HG03575 (cell line): ENCODE results near the gene KCNJ11.
"Not testable (repeated sequence)": the region's sequence is repeated elsewhere in the genome, so short reads cannot be mapped to it uniquely, and the experiment has no call there.

Source experiments
- ATAC-seq: cut with Tn5 transposase; IDR thresholded peaks from one replicate; pipeline ENCODE4 v1.9.1; 2021; ENCODE audit not compliant: unreplicated experiment, insufficient number of reproducible peaks, low FRiP score; ENCODE audit errors: extremely low read depth

Gene KCNJ11

DNA sequence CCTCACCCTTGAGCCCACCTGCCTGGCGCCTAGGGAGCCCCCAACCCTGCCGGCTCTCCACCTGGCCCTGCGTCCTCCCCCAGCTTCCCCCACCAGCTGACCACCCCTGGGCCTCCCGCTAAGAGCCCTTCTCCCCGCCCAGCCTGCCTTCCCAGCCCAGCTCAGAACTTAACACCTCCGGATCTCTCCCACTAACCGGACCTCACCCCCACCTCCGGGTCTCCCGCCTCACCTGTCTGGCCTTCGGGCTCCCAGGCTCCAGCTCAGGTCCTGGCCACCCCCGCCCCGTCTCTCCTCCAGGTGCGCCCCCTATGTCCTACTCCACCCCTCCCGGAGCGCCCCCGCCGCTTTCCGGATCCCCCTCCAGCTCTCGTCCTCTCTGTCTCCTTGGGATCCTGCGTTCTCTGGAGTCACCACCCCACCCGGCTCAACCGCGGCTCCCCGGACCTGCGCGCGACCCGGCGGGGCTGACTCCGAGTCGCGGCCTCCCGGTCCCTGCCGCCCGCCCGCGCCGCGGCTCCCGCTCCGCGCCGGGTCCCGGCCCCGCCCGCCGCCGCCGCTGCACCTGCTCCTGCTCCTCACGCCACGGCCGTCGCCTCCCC, at the start of gene KCNJ11:
KCNJ11 (minus strand) TSS at position 51 of the 602 bp plus-strand sequence. CDS start 568 bp downstream, outside the sequence.
- ATAC-seq = no peak

DNA sequence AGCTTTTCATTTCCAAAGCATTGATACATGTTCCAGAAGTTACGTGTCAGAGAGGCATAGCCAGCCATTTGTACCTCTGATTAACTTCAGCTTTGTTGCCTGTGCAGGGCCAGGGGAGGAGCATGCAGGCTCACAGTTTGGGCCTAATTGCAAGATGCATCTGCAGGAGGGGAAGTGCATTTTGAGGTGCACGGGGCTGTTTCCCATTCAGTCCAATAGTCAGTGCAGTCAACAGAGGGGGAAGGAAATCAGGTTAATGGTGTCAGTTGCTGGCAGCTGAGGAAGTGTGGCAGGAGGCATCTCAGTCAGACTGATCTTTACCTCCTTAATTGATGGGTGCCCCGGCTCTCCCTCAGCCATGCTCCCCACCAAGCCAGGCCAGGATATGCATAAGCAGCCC, 48.9 kb upstream of the KCNJ11 start:
- ATAC-seq = no peak

- ATAC-seq = no peak
These were observed 45.6 kb upstream of the KCNJ11 start for GRCh38 chr11:17434108-17434507.

DNA sequence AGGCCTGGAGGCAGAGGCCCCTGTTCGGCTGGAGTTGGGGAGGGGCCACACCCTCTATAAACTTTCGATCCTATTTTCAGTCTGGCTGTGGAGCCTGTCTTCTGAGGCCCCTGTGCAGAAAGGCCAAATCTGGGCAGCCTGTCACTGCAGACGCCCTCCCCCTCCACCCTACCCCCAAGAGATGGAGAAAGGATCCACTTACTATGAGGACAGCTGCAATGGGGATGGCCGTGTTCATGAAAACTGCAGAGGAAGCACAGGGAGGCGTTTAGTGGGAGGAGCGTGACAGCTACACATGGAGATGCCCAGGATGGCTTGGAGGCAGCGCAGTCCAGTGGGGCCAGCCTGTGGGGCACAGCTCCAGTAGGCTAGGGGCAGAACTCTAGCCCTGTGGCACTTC, 43.5 kb upstream of the KCNJ11 start:
- ATAC-seq = no peak

DNA sequence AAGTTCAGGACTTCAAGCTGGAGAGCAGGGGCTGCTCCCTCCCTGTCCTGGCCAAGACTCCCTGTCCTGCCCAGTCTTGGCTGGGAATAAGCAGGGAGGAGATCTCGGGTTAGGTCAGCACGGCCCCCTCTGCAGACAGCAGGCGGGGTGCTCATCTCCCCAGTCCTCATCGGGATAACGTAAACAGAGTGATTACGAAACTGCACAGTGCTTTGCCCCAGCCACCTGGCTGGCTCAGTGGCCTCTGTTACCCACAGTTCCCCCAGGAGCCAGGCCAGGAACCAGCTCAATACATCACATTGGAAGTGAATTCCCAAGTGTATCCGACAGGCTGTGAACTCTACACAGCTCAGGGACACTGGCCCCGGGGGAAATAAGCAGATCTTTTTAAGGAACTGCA, 42.7 kb upstream of the KCNJ11 start:
- no peak for ATAC-seq

DNA sequence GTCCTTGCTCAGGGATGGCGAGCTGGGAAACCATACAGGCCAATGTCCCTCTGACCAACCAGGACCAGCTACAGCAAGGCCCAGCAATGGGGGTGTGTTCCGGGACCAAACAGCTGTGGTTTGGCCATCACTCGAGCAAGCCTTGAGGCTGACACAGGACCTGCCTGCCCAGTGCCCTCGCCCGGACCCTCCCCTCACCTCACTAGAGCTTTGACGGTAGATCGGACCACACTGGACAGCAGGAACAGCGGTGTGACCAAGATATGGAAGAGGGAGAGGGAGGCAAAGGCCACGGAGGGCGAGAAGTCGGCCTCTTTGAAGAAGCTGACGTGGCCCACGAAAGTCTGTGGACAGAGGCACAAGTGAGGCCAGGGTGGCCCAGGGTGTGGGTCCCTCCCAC, 42.2 kb upstream of the KCNJ11 start:
- ATAC-seq = no peak

- no peak for ATAC-seq
These were observed 40.5 kb upstream of the KCNJ11 start for GRCh38 chr11:17428925-17429324.

DNA sequence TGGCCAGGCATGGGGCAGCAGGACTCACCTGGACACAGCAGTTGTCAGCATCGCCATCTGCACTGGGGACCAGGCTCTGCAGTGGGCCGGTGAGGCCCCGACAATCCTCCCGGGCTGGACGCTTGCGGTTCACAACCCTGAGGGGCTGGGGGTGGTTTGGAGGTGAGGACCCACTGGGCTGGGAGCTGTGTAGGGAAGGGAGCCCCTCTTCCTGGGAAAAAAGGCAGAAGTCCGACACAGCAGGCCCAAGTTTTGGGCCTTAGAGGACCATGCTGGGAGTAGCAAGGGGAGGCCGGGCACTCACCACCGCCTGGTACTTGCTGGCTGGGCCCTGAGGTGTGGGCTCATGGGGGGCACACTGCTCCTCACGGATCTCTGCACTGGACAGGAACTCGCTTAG, 39.8 kb upstream of the KCNJ11 start:
- no peak for ATAC-seq

GRCh38 chr11:17426233-17426632, 37.8 kb upstream of the KCNJ11 start:
- not testable (repeated sequence) for ATAC-seq

GRCh38 chr11:17423533-17424310, 35.3 kb upstream of the KCNJ11 start:
- no peak for ATAC-seq

DNA sequence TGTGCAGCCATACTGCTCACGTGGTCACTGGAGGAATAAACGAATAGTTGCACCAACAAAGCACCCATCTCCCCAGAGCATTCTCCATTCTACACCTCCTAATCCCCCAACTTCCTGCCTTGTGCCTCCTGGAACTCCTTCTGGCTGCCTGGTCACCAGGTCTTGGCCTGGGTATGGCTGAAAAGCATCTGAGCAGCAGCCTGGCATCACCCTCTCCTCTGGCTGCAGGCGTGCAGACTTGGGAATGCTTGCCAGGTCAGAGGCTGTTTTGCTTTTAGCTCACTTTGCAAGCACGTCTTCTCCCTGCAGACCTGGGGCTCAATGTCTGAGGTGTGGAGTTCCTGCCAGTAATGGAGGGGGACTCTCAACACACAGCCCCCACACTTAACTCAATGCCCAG, 33.3 kb upstream of the KCNJ11 start:
- no peak for ATAC-seq

GRCh38 chr11:17418444-17419081, 30.1 kb upstream of the KCNJ11 start:
- no peak for ATAC-seq

- no peak for ATAC-seq
These were observed 28.0 kb upstream of the KCNJ11 start for GRCh38 chr11:17416492-17416891.

DNA sequence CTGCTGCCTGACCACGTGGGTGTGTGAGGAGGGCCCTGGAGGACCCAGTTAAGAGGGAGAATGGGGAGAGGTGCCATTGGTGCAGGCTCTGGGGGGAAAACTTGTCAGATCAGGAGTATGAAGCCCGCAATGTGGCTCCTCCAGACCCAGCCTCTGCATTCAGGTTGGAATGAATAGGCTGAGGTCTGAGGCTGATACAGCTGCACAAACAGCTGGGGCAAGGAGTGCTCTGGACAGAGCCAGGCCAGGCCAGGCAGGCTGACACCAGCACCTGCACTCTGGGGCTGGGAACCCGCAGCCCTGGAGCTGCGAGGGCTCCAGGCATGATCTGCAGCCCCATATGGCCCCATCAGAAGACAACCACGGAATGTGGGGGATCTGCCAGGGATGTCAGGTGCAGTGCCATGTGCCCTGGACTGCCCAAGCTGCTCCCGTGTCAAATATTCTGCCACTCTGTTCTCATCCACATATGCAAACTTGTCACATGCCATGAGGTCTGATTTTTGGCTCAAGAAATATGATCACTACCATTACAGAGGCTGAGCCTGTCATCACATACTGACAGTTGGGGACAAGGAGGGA, 27.2 kb upstream of the KCNJ11 start:
- no peak for ATAC-seq

DNA sequence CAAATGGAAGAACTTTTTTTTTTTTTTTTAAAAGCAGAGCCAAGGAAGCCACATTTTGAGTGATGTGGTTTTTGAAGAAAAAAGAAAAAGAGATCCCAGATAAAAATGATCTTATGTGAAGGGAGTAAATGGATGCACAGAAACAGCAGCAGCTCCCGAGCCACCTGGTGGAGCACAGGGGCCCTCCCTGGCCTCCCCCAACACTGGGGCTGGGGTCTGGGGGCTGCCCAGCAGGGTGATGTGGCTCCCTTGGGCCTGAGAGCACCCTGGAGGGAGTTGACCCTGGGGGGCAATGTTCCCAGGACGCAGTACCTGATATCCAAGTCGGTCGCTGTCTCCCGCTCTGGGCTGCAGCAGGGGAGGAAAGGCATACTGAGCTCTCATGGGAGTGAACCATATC, 26.5 kb upstream of the KCNJ11 start:
- no peak for ATAC-seq

DNA sequence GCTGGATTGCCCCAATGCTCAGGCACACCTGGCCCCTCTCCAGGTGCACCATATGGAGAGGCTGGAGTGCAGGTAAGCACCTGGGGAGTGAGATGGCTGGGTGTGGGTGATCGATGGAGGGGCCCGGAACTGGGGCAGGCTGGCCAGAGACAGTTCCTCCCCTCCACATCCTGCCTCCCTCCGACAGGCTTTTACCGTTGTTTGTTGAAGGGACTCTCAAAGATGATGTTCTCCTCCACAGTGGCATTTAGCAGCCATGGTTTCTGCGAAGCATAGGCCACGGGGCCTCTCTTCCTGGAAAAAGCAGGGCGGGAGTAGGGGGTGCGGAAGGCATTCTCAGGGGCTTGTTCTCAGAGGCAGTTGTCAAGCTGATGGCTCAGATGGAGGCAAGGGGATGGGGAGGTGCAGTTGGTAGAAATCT, 25.9 kb upstream of the KCNJ11 start:
- ATAC-seq = no peak

- no peak for ATAC-seq
These were observed 25.2 kb upstream of the KCNJ11 start for GRCh38 chr11:17413414-17414316.

- no peak for ATAC-seq
These were observed 24.2 kb upstream of the KCNJ11 start for GRCh38 chr11:17412488-17413180.
